CD4-positive, alpha-beta T cell treated with Interleukin-4 for 4 hours (primary cell): ENCODE measurements around the gene EDA.
"Not testable (repeated sequence)": the region's sequence is repeated elsewhere in the genome, so short reads cannot be mapped to it uniquely, and the experiment has no call there.

Experiments
- DNase-seq: peaks from one replicate; pipeline ENCODE4 v3.0.0-alpha.2; 2020

Gene EDA

DNA sequence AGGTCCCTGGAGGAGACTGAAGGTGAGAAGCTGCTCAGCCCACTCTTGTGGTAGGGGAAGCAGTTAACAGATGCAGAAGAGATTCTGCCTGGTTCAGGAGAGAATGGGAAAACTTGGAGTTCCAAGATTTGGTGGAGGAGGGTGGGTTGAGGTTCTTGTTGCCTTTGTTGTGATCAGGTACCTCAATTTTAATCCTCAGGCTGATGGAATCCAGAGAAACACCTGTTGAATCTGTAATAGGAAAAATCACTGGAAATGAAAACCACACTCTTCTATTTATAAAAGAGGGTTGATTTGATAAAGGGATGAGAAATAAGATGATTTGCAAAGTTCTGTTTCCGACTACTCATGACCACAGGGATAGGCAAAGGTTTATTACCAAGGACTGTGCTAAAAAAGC is 132.1 kb downstream of the EDA start:
- DNase-seq: no peak

DNA sequence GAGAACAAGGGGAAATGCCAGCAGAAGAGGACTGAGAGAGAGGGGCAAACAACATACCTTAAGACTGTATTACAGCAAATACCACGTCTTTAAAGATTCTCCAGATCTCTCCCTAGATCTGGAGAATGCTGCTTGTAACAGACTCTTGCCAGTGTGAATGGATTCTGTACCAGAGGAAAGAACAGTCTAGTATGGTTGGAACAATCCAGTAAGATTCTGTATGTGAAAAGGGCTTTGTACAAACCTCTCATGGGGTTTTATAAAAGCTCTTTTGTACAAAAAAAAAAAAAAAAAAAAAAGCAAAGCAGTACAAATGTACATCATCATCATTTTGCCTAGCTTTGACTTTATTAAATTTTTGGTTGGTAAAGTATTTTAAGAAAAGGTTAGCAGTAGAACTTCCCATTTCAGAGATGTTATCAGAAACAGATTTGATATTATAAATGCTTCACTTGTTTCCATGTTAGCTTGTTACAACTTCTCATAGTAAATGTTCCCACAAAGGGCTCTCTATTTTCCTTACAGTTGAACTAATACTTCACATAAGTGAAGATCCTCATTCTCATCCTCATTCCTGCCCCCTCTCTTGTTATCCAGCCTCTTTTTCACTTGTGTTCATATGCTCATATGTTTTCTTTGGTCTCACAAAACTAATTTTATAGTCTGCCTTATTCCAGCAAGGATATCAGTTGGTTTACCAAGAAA is 144.2 kb downstream of the EDA start:
- no peak for DNase-seq

DNA sequence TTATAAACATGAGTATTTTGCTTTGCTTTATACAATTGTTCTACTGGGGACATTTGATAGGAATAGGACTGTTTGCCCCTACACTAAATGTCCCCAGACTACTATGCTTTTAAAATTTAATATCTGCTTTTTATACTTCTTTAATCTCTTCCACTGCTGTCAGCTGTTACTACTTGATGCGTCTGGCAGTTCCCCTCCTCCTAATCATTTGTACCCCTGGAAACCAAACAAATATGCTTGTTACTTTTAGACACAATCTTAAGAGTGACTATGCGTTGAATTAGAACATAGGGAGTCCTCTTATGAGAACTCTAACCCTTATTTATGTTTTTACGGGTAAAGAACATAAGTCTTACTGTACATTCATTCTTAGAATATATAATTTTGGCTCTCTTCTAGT is 145.7 kb downstream of the EDA start:
- DNase-seq: no peak

DNA sequence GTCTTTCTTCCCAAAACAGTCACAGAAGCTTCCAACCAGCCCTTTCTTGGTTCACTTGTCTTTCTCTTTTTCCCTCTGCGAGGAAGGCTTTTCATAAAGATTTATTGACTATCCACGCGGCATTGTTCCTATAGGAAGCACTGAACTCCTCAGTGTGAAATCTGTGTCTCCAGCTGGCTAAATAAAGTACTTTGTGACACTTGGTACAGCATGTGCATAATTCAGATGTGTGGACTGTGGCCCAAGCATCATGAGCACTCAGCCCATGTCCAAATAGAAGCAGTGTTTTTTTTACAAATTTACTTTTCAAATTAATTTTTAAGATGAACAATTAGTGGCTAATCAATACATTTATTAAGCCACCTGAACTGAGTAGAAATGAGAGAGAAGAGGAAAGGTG is 146.4 kb downstream of the EDA start:
- DNase-seq: no peak

DNA sequence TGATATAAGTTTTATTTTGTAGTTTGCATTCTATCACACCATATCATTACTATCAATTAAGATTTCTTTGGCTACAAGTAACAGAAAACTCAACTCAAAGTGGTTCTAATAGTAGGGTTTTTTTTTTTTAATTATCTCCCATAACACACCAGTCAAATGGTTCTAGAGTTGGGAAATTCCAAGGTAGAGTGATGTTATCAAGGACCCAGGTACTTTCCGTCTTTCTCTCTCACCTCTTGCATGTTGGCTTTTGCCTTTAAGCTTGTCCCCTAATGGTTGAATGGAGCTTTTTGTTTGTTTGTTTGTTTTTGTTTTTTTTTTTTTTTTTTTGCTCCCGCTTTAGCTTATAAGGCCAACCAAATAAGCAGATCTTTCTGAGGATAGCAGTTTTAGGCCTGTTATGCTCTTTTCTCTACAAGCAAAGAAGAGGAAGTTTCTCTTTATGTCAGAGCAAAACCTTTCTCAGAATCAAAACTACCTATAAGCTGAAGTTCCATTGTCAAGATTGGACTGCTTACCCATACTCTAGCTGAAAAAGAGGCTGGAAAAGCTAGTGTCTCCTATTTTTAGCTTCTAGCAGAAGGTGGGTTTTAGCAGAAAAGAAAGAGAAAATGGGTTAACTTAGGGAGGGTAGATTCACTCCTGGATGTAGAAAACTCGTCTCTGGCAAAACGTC is 177.5 kb downstream of the EDA start:
- DNase-seq: no peak

DNA sequence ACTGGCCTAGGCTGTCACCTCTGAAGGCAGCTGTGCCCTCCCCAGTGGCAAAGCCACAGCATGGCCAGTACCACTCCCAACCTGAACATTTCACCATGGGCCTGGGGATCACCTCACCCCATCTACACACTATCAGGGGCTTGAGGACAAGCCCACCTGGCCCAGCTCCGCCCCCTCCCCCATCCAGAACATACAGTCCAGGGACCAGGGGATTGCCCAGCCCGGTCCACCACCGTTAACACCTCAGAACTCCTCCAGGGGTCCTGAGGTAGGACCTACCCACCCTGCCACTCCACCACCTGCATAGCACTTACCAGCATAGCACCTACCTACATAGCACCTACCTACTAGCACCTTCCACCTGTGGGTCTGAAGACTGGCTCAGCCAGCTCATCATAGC is 179.8 kb downstream of the EDA start:
- no peak for DNase-seq

DNA sequence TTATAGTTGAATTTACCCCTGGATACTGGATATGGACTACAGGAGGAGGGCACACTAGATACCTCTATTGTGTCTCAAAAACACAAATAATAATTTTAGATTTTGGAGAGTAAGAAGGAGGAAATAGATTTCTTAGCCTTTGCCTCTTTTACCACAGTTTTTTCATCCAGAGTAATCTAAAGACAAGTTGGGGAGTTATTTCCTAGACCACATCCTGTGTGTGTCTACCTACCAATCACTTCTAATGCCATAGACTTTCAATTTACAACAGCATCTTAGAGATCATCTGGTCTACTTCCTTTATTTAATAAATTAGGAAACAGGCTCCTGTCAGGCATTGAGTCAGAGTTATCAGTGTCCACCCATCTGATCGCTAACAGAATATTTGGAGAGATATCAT is 191.5 kb downstream of the EDA start:
- DNase-seq: no peak

DNA sequence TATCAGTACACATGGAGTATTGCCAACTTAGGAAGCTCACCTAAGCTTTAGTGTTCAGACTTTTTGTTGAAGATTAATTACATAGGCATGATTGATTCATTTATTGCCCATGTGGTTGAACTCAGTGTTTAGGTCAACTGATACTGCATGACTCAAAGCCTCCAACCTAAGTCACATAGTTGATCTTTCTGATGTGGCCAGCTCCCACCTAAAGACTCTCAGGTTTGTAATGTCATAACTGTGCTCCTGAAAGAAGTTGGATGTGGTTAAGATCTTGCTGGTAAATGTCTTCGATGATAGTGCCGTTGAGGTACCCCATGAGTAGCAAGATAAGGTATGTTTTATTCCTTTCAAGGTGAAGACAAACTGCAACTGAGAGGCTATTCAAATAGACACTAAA is 192.5 kb downstream of the EDA start:
- no peak for DNase-seq

DNA sequence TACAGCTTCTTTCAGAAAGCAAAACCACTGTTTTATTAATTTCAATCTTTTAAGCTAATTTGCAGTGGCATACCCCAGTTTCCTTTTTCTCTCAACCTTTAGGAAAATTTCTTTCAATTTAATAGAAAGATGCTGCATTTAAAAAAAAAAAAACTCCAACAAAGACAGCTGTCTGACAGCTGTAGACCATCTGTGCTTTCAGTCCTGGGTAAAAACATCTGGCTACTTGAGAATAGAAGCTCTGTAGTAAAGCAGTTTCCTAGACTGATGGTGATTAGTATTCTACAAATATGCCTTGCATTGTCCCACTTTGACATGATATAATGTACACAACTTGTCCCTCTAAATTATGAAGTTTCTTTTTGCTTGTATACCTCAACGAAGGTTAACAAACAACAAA is 197.8 kb downstream of the EDA start:
- no peak for DNase-seq

DNA sequence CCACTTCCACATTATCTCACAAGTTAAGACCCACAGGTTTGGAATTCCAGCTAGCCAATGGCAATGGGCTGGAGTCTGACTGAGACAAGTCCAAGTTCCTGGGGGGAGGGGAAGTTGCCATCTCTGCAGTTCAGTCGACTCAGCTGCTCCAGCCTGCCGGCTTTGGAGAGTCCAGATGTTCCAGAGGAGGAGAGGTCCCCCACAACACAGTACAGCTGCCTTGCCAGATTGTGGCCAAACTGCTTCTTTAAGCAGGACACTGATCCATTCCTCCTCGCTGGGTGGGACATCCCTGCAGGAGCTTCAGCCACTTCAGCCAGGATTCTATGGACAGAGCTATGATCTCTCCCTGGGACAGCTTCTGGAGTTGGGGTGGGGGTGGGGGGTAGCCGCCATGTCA is 199.2 kb downstream of the EDA start:
- no peak for DNase-seq

DNA sequence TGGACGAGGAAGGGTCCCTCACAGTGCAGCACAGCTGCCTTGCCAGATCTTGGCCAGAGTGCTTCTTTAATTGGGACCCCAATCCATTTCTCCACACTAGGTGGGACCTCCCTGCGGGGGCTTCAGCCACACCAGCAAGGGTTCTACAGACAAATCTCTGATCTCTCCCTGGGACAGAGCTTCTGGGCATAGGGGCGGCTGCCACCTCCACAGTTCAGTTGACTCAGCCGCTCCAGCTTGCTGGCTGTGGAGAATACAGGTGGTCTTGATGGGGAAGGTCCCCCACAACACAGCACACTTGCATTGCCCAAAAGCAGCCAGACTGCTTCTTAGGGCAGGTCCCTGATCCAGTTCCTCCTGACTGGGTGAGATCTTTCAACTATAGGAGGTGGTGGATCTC is 199.6 kb downstream of the EDA start:
- no peak for DNase-seq

DNA sequence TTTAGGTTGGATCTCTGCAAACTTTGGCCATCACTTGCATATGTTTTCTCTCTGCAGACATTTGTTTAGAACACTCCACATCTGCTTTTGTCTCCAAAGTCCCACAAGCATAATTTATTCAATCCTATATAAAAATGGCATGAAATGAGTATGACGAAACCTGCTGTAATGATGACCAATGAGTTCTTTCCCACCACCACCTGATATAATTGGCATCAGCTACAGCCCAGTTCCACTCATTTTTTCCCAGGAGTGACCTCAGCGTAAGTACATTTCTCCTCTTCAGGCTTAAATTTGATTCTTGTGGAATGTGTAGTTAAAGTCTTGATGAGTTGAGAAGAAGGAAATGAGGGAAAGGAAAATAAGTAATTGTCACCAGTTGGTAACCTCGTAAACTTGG is 228.7 kb downstream of the EDA start:
- no peak for DNase-seq

DNA sequence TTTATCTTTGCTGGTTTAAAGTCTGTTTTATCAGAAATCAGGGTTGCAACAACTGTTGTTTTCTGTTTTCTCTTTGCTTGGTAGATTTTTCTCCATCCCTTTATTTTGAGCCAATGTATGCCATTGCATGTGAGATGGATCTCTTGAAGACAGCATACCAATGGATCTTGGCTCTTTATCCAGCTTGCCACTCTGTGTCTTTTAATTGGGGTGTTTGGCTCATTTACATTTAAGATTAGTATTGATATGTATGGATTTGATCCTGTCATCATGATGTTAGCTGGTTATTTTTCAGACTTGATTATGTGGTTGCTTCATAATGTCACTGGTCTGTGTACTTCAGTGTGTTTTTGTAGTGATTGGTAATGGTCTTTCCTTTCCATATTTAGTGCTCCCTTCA is 244.1 kb downstream of the EDA start:
- not testable (repeated sequence) for DNase-seq

DNA sequence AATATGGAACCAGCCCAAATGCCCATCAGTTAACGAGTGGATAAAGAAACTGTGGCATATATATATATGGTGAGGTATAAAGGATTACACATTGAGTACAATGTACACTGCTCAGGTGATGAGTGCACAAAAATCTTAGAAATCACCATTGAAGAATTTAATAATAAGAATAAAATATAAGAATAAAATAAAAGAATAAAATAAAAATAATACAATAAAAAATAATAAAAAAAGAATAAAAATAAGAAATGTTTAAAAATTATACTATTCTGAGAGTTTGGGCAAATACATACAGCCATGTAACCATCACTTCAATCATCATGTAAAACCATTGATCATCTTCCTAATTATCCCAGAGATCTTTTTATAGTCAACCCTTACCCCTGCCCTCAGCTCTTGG is 260.3 kb downstream of the EDA start:
- DNase-seq: no peak

DNA sequence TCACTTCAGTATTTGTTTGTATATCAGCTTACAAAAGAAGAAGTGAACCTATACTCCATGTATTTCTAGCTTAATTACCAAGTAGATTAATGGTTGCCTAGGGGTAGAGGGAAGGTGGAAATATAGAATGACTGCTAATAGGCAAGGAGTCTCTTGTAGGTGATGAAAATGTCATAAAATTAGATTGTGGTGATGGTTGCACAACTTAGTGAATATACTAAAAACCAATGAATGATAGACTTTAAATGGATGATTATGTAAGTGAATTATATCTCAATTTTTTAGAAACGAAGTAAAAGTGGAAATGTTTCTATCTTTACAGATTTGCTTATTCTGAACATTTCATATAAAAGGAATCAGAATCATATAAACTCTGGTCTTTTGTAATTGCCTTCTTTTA is 268.3 kb downstream of the EDA start:
- DNase-seq: no peak

DNA sequence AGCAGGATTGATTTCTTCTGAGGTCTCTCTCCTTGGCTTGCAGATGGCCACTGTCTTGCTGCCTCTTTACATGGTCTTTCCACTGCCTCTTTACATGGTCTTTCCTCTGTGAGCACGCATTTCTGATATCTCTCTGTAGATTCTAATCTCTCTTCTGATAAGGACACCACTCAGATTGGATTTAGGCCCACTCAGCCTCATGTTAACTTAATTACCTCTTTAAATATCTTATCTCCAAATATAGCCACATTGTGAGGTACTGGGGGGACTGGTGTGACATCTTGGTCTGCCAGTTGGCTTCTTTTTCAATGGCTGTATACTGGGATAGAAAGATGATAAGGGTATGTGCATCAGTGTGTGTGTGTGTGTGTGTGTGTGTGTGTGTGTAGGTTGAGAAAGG is 280.1 kb downstream of the EDA start:
- no peak for DNase-seq

DNA sequence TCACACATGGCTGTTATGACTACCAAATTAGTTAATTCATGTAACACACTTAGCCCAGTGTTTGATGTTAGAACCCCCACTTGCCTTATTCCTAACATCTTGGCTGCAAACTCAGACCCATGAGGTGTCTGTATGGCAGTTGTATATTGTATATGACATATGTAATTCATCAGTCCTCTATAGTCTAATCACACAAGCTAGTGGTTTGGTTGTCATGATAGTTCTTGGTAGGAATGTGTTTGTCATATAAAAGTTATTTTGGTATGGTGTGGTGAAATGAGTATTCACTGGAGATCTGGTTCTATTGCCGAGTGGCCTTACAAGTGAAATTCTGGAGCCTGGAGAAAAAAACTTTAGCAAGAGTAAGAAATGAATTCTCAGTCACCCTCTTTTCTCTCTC is 284.6 kb downstream of the EDA start:
- DNase-seq: no peak

DNA sequence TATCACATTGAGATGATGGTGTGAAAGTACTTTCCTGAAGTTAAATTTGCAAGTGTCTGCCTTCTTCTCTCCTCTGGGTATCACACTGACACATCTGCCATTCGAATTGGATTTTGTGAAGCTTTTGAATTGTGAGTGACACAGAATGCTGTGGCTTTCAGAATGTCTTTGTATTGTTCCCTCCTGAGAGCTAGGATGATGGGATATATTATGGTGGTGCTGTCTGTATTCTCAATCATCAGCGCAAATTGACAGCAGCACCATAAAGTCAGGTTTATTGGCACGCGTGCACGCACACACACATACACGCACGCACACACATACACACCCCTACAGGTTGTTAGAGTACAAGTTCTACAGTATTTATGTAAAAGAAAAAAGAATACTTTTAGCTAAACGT is 290.5 kb downstream of the EDA start:
- no peak for DNase-seq

DNA sequence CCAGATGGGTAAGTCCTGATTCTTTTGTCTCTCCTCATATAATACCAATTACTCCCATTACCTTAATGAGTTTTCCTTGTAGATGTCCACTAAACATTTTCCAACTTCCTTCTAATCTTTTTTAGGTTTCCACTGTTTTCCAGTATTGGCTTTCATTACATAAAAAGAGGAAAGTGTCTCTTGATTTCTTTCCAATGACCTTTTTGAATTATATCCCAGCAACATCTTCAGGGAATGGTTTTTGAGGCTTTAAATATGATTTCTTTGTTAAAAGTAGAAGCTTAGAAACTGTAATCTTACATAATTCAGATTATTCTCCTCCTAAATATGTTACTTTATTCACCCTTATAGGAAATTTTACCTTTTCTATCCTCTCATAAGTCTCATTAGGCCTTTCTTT is 298.9 kb downstream of the EDA start:
- DNase-seq: no peak

DNA sequence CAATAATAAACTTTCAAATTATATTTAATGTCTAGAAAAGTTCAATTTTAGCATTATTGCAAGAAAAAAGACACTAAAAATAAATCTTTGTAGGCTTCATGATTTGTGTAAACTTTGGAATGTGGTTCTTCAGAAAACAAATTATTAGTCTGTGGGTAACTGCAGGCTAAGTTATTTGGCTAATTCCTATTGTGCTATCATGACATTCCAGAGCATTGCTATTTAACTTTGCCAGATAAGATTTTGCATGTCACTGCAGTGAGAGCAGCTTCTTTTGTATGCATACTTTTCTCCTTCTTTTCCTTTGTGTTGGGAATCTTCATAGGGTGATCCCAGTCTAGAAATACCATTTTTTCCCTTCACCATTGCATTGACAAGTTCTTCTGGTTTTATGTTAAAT is 303.8 kb downstream of the EDA start:
- DNase-seq: no peak

DNA sequence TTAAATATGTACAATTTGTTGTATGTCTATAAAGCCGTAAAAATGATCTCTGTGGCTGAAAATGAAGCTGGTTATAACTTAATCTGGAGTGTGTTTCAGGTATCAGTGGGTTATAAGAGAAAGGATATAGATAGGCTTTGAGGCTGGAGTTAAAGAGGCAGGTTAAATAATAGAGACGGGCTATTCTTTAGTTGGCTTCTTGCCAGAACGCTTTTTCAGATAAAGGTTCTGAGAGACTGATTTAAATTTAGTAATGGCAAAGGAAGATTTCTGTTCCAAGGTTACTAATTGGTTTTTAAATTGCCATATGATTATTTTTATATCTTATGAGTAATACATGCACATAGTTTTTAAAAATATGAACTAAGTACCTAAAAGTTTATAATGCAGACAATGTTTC is 316.4 kb downstream of the EDA start:
- DNase-seq: no peak

DNA sequence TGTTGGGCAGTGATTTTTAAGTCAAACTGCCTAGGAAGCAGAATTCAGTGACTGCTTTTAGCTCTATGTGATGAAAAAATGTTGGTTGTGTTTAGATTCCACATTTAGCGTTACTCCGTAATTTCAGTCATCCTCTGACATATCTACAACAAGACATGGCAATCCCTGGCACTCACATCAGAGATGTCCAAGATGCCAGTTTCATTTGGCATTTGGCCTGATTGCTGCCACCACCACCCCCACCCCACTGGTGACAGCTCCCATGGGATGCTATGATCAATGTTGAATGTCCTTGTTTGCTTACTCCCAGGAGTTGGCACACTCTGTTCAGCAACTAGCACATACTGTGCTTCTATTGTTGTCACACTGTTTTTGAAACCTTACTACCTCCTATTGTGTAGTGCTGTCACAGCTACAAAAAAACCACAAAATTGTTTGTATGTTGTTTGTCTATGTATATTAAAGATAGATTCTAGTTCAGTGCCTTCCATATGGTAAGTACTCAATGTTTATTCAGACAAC is 332.4 kb downstream of the EDA start:
- no peak for DNase-seq

DNA sequence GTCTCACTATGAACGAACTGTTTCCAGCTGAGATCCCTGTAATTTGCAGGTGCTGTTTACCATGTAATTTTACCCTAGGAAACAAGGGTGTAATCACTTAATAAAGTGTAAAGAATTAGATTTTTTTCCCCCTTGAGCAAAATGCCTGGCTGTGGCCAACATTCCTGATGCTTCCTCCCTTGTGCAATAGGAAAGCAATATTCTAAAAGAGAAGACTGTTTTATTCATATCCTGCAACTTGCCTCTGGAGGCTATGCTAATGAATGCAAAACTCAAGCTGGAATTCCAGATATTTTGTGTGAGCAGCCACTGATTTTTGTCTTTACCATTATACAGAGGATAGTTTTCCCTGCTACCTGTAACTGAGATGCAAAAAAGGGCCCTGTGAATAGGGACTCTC is 335.8 kb downstream of the EDA start:
- no peak for DNase-seq

DNA sequence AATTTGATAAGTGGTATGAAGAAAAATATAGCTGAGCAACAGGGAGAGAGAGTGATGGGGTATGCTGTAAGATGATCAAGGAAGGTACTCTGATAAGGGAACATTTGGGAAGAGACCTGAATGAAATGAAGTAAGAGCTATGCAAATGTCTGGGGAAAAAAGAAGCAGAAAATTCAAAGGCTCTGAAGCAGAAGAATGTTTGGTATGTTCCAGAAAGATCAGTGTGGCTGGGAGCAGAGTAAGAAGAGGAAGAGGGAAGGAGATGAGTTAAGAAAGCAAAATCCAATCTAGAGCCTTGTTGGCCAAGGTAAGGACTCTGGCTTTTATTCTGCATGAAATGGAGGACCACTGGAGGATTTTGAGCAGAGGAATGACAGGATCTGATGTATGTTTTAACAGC is 343.8 kb downstream of the EDA start:
- no peak for DNase-seq
